HUES6 (cell line): ENCODE results near the gene MALRD1.

Experiments
- H3K27ac ChIP-seq: 2 replicates; pipeline ENCODE4 v1.7.0; 2013; ENCODE audit warnings: low read depth, mild to moderate bottlenecking, low read length, inconsistent platforms
- H3K27me3 ChIP-seq: 2 replicates; pipeline ENCODE4 v1.6.1; 2013; ENCODE audit warnings: low read length; ENCODE audit not compliant: control insufficient read depth, insufficient read depth
- H3K36me3 ChIP-seq: 2 replicates; pipeline ENCODE4 v1.6.1; 2013; ENCODE audit warnings: low read length; ENCODE audit not compliant: control insufficient read depth, insufficient read depth
- H3K4me1 ChIP-seq: 2 replicates; pipeline ENCODE4 v1.6.1; 2013; ENCODE audit warnings: low read length; ENCODE audit not compliant: control insufficient read depth, insufficient read depth
- H3K4me3 ChIP-seq: 2 replicates; pipeline ENCODE4 v1.5.1; 2013; ENCODE audit warnings: low read depth, low read length
- H3K9ac ChIP-seq: one replicate; pipeline ENCODE4 v1.6.1; 2013; ENCODE audit warnings: mild to moderate bottlenecking, low read length
- H3K9me3 ChIP-seq: 2 replicates; pipeline ENCODE4 v1.6.1; 2013; ENCODE audit warnings: low read depth, low read length; ENCODE audit not compliant: control insufficient read depth, insufficient read depth

The MALRD1 gene

DNA sequence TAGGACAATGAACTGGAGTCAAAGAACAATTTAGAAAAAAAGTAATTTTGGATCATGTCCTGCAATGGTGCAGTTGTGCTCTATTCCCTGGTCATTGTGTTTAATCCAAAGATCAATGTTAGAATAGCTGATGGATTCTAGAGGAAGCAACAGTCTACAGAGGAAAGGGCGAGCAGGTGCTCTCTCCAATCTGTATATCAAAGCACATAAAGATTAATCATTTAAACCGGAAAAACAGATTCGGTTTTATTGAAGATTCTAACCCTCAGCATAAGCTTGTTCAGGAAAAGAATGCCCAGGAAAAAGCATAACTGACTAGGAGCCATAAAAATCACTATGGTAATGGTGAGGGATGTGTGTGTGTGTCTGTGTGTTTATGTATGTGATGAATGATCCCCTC lies 110.3 kb downstream of the MALRD1 start:
- Histone ChIP-seq H3K4me1 (no peaks in the 10 kb centered on the region), H3K27ac (no peak overlapping the region), H3K9me3 (no peaks in the 10 kb centered on the region), H3K4me3 (no peak overlapping the region), H3K27me3 (no peaks in the 10 kb centered on the region), H3K9ac (no peak overlapping the region), H3K36me3 (no peaks in the 10 kb centered on the region)

- Histone ChIP-seq H3K4me3 (no peak overlapping the region), H3K27me3 (no peaks in the 10 kb centered on the region), H3K4me1 (no peaks in the 10 kb centered on the region), H3K9ac (no peak overlapping the region), H3K36me3 (no peaks in the 10 kb centered on the region), H3K9me3 (no peaks in the 10 kb centered on the region), H3K27ac (no peak overlapping the region)
Observed at GRCh38 chr10:19164461-19164860, 115.9 kb downstream of the MALRD1 start.

DNA sequence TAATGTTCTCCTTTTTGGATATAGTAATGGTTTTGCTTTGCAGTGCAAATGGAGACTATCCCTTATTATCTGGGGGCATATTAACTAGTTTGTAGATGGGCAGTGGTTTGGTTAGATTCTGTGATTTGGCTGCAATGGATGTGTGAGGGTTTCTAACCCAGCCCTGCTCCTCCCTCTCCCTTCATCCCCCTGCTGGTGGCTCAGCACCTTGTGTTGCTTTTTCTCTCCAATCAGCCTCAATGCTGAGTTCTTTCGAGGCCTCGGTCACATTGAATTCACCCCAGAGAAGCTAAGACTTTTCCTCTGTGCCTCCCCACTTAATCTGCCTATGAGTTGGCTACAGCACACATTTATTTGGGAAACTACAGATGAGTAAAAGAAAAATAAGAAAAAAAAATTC lies 120.0 kb downstream of the MALRD1 start:
- Histone ChIP-seq H3K9me3 (no peaks in the 10 kb centered on the region), H3K36me3 (no peaks in the 10 kb centered on the region), H3K4me3 (no peak overlapping the region)

DNA sequence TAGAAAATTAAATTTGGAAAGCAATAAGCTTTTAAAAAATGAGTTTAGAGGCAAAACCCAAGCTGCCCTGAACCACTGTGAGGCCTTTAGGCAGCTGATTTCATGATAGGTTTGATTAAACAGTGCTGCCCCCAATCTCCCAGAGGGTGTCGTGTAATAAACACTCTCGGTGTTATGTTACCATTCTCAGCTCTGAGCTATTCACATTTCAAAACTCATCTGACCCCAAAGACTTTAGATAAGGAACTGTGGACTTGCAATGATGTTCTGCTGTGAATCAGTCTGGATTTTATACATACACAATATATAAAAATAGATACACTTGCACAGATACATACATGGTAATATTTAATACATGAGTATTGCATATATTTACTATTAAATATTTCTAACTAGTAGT lies 120.4 kb downstream of the MALRD1 start:
- Histone ChIP-seq H3K27me3 (no peaks in the 10 kb centered on the region), H3K9ac (no peak overlapping the region), H3K4me3 (no peak overlapping the region), H3K36me3 (no peaks in the 10 kb centered on the region), H3K4me1 (no peaks in the 10 kb centered on the region), H3K9me3 (no peaks in the 10 kb centered on the region), H3K27ac (no peak overlapping the region)

More for the DNA sequence above, 120.0 kb downstream of the MALRD1 start:
- Histone ChIP-seq H3K27ac (no peak overlapping the region), H3K27me3 (no peaks in the 10 kb centered on the region), H3K4me1 (no peaks in the 10 kb centered on the region), H3K9ac (no peak overlapping the region)

GRCh38 chr10:19169684-19170083 lies 121.1 kb downstream of the MALRD1 start:
- Histone ChIP-seq H3K27ac (no peak overlapping the region), H3K9me3 (no peaks in the 10 kb centered on the region), H3K4me1 (no peaks in the 10 kb centered on the region), H3K4me3 (no peak overlapping the region), H3K27me3 (no peaks in the 10 kb centered on the region), H3K36me3 (no peaks in the 10 kb centered on the region), H3K9ac (no peak overlapping the region)

GRCh38 chr10:19178675-19179074 lies 130.1 kb downstream of the MALRD1 start:
- Histone ChIP-seq H3K27ac (no peak overlapping the region), H3K9me3 (no peaks in the 10 kb centered on the region), H3K4me1 (no peaks in the 10 kb centered on the region), H3K27me3 (no peaks in the 10 kb centered on the region), H3K9ac (no peak overlapping the region), H3K36me3 (no peaks in the 10 kb centered on the region), H3K4me3 (no peak overlapping the region)

DNA sequence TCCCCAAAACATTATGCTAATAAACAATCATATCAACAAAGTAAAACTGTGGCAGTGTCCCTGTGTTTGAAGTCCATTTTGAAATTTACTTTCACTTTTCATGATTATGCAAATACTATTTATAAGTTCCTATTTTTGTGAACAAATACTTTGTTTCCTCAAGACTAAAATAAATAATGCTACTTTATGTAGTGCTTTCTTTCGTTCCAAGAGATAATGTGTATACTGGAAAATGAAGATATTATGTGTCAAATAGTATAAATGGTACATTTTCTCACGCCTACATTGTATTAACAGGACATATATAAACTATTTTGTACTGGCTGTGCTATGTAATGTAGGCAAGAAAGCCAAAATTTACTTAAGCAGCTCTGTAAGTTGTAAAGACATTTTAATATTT lies 136.3 kb downstream of the MALRD1 start:
- H3K4me3 ChIP-seq: no peak overlapping the region
- H3K4me1 ChIP-seq: no peaks in the 10 kb centered on the region
- H3K9me3 ChIP-seq: no peaks in the 10 kb centered on the region; the same call in 1 of the 2 replicates
- H3K36me3 ChIP-seq: no peaks in the 10 kb centered on the region
- no peaks in the 10 kb centered on the region for H3K27me3 ChIP-seq
- H3K9ac ChIP-seq: no peak overlapping the region
- no peak overlapping the region for H3K27ac ChIP-seq

GRCh38 chr10:19194866-19195265 lies 146.3 kb downstream of the MALRD1 start:
- Histone ChIP-seq H3K9me3 (peaks cover 4% of the 10 kb centered on the region; the same call in 1 of the 2 replicates), H3K36me3 (no peaks in the 10 kb centered on the region), H3K4me3 (no peak overlapping the region), H3K27me3 (no peaks in the 10 kb centered on the region), H3K4me1 (0 out of 2 replicates have a peak, but pooled peaks cover 3% of the 10 kb centered on the region), H3K9ac (no peak overlapping the region), H3K27ac (no peak overlapping the region)

- 0 out of 2 replicates have a peak, but pooled peaks cover 3% of the 10 kb centered on the region for H3K4me1 ChIP-seq
- H3K36me3 ChIP-seq: no peaks in the 10 kb centered on the region
- no peak overlapping the region for H3K4me3 ChIP-seq
- no peaks in the 10 kb centered on the region for H3K27me3 ChIP-seq
- no peak overlapping the region for H3K9ac ChIP-seq
- no peak overlapping the region for H3K27ac ChIP-seq
- H3K9me3 ChIP-seq: 0 out of 2 replicates have a peak, but pooled peaks cover under 1% of the 10 kb centered on the region
Observed at GRCh38 chr10:19195698-19196097, 147.1 kb downstream of the MALRD1 start.

GRCh38 chr10:19200211-19200610 lies 151.6 kb downstream of the MALRD1 start:
- H3K27me3 ChIP-seq: no peaks in the 10 kb centered on the region
- H3K36me3 ChIP-seq: no peaks in the 10 kb centered on the region
- no peak overlapping the region for H3K4me3 ChIP-seq
- H3K9ac ChIP-seq: no peak overlapping the region
- H3K9me3 ChIP-seq: no peaks in the 10 kb centered on the region
- H3K4me1 ChIP-seq: 0 out of 2 replicates have a peak, but pooled peaks cover 3% of the 10 kb centered on the region
- H3K27ac ChIP-seq: no peak overlapping the region

- no peaks in the 10 kb centered on the region for H3K36me3 ChIP-seq
- no peak overlapping the region for H3K9ac ChIP-seq
- no peak overlapping the region for H3K4me3 ChIP-seq
- H3K27me3 ChIP-seq: no peaks in the 10 kb centered on the region
- no peak overlapping the region for H3K27ac ChIP-seq
- H3K4me1 ChIP-seq: no peaks in the 10 kb centered on the region
- no peaks in the 10 kb centered on the region for H3K9me3 ChIP-seq
Observed at GRCh38 chr10:19204246-19204917, 155.8 kb downstream of the MALRD1 start.
